Measurements from ENCODE around the gene E2F4.

The E2F4 gene

GRCh38 chr16:67191995-67192681 is at the start of gene E2F4:
Gene E2F4, plus strand, starts transcription at chr16:67192155. Its CDS starts 73 bp downstream, at chr16:67192228.
- DNase-seq: peak; percentile 94

- DNase-seq: no peak
Measured at GRCh38 chr16:67142342-67142741, 49.6 kb upstream of the E2F4 start.

GRCh38 chr16:67144943-67145342 is 47.0 kb upstream of the E2F4 start:
- DNase-seq: no peak

- no peak for DNase-seq
Measured at GRCh38 chr16:67145746-67146145, 46.2 kb upstream of the E2F4 start.

GRCh38 chr16:67146523-67147357 is 45.2 kb upstream of the E2F4 start:
- no peak for DNase-seq

GRCh38 chr16:67147437-67148140 is 44.4 kb upstream of the E2F4 start:
- no peak for DNase-seq

GRCh38 chr16:67148221-67148620 is 43.7 kb upstream of the E2F4 start:
- no peak for DNase-seq

GRCh38 chr16:67148656-67149275 is 43.2 kb upstream of the E2F4 start:
- no peak for DNase-seq

- no peak for DNase-seq
Measured at GRCh38 chr16:67149276-67150046, 42.5 kb upstream of the E2F4 start.

GRCh38 chr16:67150047-67150832 is 41.7 kb upstream of the E2F4 start:
- peak; percentile 18 for DNase-seq

GRCh38 chr16:67150833-67151396 is 41.0 kb upstream of the E2F4 start, which contains the start of gene B3GNT9:
Gene B3GNT9, minus strand, starts transcription at chr16:67150998. Its CDS starts 513 bp downstream, at chr16:67150485.
- DNase-seq: peak; percentile 44

- peak; percentile 26 for DNase-seq
Measured at GRCh38 chr16:67151431-67152097, 40.4 kb upstream of the E2F4 start.

GRCh38 chr16:67154578-67155294 is 37.2 kb upstream of the E2F4 start:
- no peak for DNase-seq

- DNase-seq: peak; percentile 86
Measured at GRCh38 chr16:67155295-67156142, 36.4 kb upstream of the E2F4 start.

- DNase-seq: no peak
Measured at GRCh38 chr16:67156143-67156844, 35.7 kb upstream of the E2F4 start.

- DNase-seq: no peak
Measured at GRCh38 chr16:67157106-67157748, 34.7 kb upstream of the E2F4 start.

GRCh38 chr16:67157892-67158635 is 33.9 kb upstream of the E2F4 start:
- DNase-seq: peak; percentile 17
